HG03571 (cell line): ENCODE data around the gene BCL2L15.
"Not testable (repeated sequence)": the region's sequence is repeated elsewhere in the genome, so short reads cannot be mapped to it uniquely, and the experiment has no call there.

ENCODE experiments used
- ATAC-seq: cut with Tn5 transposase; IDR thresholded peaks from one replicate; pipeline ENCODE4 v1.9.1; 2021; ENCODE audit not compliant: unreplicated experiment

Gene BCL2L15

DNA sequence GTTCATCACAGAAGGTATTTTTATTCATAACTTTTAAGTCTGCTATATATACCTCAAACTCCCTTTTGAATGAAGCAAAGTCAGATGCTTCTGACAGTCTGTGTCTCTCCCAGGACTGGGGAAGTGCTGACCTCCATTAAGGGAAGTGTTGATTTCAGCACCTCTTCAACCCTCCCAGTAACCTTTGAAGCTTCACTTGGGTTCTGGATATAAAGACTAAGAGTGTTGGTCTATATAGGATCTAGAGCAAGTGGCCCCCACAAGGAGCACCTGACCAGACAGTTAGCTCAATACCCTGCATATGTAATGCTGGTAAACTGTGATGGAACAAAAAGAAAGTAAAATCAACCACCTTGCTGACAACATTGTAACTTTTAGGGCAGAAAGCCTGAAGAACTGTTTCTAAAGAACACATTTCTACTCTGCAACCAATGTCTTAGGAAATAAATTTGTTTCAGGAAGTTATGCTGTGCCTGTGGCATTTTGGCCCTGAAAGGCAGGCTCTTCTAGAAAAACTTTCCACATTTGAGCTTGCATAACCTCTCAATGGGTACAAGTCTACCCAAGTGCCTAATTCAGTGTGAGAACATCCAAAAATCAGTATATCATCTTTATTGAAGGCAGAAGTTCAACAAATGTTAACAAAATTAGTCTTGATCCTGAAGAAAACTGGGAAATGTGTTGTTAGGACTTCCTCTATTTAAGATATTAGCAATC, 15.0 kb downstream of the BCL2L15 start:
- ATAC-seq = no peak

- peak; percentile 86 for ATAC-seq
Measured at GRCh38 chr1:113871597-113872113, 15.7 kb downstream of the BCL2L15 start, which contains the start of gene PTPN22. PTPN22 (minus strand) TSS chr1:113871712.

GRCh38 chr1:113870778-113871177, 16.6 kb downstream of the BCL2L15 start:
- no peak for ATAC-seq

GRCh38 chr1:113868387-113869083, 18.8 kb downstream of the BCL2L15 start:
- ATAC-seq = no peak

GRCh38 chr1:113861641-113862040, 25.7 kb downstream of the BCL2L15 start:
- no peak for ATAC-seq

DNA sequence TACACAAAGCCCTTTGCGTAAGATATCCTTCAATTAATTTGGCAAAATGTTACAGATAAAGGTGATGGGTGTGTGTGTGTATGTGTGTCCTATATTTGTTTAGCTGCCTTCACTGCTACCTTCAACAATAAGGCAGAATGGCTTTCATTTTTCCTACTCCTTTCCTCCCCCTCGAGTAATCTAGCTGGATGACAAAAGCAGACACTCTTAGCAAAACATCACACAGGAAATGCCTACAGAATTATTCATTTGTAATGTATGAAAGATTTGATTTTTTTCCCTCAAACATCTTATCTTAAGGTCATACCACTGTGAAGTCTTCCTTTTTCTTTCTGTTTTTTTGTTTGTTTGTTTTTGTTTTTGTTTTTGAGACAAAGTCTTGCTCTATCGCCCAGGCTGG, 26.5 kb downstream of the BCL2L15 start:
- ATAC-seq = no peak

GRCh38 chr1:113859478-113860175, 27.8 kb downstream of the BCL2L15 start:
- peak; percentile 78 for ATAC-seq

DNA sequence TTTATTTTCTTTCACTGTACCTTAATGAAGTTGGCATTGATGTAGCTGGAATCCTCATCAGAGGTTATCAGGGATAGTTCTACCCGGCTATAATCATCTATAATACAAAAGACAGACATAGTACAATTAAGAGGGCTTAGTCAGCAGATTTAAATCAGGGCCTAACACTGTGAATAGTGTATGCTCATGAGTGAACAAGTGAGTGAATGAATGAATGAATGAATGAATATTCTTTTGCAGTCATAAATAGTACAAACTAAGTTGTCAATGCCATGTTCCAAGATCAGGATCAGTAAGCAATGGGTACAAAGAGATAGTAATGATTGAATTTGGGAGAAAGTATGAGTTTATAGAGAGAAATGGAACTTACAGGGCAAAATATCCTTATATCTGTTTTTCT, 28.4 kb downstream of the BCL2L15 start:
- no peak for ATAC-seq

DNA sequence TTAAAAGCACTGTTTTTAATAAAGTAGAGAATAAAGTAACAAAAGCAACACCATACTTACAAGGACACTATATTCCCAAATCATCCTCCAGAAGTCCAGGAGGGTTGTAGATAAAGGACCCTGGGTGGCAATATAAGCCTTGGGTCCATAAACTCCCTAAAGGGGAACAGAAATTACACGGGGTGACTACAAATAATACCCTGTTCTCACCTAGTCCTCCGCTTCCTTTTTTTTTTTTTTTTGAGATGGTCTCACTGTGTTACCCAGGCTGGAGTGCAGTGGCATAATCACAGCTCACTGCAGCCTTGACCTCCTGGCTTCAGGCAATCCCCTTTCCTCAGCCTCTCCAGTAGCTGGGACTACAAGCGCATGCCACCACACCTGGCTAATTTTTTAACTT, 29.0 kb downstream of the BCL2L15 start:
- no peak for ATAC-seq

DNA sequence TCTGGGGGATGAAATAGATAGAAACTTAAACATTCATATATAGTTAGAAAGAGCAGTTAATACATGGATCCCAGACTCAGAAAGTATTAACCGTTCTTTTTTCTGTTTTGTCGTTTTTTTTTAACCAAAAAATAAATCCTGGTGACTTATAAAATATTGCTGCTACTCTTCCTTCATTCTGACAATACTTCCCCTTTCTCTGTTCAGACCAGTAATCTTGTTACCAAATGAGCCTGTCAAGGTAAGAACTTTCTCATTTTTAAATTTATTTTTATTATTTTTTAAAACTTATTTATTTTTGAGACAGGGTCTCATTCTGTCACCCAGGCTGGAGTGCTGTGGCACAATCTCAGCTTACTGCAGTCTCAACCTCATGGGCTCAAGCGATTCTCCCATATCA, 29.6 kb downstream of the BCL2L15 start:
- no peak for ATAC-seq

DNA sequence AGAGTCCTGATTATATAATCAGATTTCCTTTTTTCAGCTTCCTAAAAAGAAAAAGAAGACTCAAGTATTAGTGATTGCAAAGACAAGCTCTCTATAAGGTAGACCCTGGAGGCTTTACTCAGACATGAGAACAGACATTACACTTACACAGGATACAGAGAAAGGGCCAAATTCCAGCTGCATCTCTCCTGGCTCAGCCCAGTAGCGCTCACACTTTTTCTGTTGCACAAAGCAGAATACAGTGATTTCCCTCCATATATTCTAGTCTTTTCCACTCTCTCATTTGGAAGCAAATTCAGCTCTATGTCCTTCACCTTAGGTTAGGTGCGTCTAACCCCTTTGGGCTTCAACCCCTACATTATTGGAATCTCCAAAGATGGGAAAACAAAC, 31.0 kb downstream of the BCL2L15 start:
- ATAC-seq = no peak

DNA sequence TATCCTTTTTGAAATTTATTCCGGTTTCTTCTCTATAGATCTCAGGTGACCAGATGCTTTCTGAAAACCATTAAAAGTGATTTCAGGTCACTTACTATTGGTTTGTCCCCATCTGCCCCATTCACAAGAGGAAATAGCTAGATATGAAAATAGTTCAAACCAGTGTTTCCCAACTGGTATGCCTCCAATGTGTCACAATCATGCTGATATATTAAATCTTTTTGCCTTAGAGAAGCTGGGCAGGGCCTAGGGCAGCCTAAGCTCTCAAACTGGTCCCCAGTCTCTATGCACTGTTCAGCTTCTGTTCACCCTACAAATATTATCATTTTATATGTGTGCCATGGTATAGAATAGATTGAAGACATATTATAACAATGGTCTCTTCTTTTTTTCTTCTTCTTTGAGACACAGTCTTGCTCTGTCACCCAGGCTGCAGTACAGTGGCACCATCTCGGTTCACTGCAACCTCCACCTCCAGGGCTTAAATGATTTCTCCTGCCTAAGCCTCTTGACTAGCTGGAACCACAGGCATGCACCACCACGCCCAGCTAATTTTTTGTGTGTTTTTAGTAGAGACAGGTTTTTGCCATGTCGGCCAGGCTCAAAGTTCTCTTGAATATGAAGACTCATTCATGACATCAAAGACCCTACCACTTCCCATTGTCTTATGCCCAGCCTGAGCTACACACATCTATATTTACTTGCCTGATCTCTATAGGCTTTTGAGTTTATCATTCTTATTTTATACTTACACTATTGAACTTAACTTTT, 31.6 kb downstream of the BCL2L15 start:
- ATAC-seq = no peak

DNA sequence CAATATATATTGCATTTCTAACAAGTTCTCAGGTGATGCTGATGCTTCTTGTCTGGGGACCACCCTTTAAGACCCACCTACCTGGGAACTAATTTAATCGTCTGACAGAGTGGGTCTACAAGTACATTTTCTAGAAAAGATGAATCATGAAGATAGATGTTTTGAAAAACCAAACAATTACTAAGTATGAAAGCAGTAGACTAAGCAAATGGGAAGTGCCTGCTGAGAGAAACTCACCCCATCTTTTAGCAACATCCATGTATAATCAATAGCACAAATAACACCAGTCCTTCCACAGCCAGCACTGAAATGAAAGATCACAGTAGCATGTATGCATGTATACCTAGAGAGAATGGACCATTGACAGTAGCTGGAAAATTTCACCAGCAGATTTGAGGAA, 33.1 kb downstream of the BCL2L15 start:
- no peak for ATAC-seq

- not testable (repeated sequence) for ATAC-seq
Measured at GRCh38 chr1:113852694-113853093, 34.7 kb downstream of the BCL2L15 start.

- ATAC-seq = no peak
Measured at GRCh38 chr1:113850127-113850796, 37.1 kb downstream of the BCL2L15 start.

GRCh38 chr1:113849072-113849471, 38.3 kb downstream of the BCL2L15 start:
- no peak for ATAC-seq

GRCh38 chr1:113846391-113847035, 40.9 kb downstream of the BCL2L15 start:
- no peak for ATAC-seq

- ATAC-seq = no peak
Measured at GRCh38 chr1:113836534-113836933, 50.8 kb downstream of the BCL2L15 start.

GRCh38 chr1:113835686-113836290, 51.6 kb downstream of the BCL2L15 start:
- ATAC-seq = no peak

DNA sequence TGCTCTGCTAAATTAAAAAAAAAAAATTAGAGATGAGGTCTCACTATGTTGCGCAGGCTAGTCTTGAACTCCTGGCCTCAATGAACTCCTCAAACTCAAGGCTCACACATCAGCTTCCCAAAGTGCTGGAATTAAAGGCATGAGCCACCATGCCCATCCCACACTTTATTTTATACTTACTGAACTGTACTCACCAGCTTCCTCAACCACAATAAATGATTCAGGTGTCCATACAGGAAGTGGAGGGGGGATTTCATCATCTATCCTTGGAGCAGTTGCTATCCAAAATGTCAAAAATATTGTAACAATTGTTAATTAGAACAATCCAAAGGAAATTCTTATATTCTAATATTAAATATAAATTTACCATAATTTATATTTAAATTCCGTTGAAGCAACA, 52.7 kb downstream of the BCL2L15 start:
- no peak for ATAC-seq
